GM19035 (cell line): ENCODE data around the gene GRAMD1C.

ENCODE experiments used
- ATAC-seq: cut with Tn5 transposase; IDR thresholded peaks from one replicate; pipeline ENCODE4 v1.9.1; 2021; ENCODE audit not compliant: unreplicated experiment

The GRAMD1C gene

DNA sequence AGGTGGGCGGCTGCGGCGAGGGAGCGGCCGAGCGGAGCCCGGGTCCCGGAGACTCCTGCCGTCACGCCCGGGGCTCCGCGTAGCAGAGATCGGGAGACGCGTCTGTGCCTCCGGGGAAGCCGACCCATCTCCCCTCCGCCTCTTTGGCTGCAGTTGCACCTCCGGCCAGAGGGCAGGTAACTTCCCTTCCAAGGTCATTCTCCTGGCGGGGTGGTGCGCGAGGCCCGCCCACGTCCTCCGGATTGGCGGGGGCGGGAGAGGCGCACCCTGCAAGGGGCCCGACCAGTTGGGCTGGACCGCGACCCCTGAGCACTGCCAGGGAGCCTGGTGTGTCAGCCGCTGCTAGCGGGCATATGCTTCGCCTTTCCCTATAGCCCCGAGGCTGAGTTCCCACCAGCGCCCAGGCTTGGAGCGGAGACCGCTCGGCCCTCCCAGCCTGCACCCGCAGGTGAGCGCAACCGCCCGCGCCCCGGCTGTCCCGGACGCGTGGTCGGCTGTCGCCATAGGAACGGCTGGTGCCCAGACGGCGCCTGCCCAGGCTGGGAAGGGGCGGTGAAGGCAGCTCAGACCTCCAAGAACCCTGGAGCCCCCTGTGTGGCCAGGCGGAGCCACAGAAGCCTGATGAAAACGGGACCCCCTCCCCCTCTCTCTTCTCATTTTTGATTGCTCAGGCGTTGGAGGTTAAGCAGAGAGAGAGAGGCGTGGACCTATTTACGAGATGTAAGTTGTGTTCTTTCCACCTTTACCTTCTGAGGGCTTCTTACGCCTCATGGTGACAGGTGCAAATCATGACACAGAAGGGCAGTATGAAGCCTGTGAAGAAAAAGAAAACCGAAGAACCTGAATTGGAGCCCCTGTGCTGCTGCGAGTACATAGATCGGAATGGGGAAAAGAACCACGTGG, 109.7 kb downstream of the GRAMD1C start:
- peak; percentile 53 for ATAC-seq

- no peak for ATAC-seq
These were observed 114.3 kb downstream of the GRAMD1C start for GRCh38 chr3:113952921-113953320.

DNA sequence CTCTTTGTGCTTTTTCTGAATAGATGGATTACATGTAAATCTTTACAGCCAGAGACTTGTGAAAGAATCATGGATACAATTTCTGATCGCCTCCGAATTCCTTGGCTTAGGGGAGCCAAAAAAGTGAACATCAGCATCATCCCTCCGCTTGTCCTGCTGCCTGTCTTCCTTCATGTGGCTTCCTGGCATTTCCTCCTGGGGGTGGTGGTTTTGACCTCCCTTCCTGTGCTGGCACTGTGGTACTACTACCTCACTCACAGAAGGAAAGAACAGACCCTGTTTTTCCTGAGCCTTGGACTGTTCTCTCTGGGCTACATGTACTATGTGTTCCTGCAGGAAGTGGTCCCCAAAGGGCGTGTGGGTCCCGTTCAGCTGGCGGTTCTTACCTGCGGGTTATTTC, 115.1 kb downstream of the GRAMD1C start:
- no peak for ATAC-seq

DNA sequence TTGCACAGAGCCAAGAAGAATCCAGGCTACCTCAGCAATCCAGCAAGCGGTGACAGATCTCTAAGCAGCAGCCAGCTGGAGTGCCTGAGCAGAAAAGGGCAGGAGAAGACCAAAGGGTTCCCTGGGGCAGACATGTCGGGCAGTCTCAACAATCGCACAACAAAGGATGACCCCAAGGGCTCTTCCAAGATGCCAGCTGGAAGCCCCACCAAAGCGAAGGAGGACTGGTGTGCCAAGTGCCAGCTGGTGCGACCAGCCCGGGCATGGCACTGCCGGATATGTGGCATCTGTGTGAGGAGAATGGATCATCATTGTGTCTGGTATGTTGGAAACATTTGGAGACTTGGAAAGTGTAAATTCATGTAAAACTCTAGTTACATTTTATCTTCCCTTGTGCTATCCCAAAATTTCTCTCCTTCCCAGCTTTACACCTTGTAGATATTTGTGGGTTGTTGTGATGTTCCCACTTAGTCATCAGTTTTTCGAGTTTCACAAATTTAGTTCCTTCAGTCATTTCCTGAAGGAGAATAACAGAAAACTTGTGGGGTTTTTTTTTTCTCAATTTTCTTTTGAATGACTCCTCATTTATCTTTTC, 115.6 kb downstream of the GRAMD1C start:
- no peak for ATAC-seq

DNA sequence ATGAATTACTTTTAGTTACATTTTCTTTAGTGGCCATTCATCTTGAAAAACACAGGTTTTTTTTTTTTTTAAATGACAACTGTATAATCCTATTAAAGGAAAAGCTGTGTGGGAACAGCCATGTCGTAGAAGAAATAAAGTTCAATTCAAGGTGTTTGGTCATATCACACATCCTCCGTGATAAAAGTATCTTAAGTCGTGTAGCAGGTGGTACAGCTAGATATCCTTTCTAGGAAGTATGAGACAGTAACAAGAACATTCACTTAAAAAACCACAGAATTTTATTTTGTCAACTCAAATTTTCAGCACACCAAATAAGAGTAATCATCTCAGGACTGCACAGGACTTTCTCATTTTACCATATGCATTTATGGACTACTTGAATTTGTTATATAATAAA, 125.3 kb downstream of the GRAMD1C start:
- no peak for ATAC-seq

GRCh38 chr3:113966172-113966571, 127.6 kb downstream of the GRAMD1C start:
- ATAC-seq = no peak

- ATAC-seq = no peak
These were observed 130.4 kb downstream of the GRAMD1C start for GRCh38 chr3:113968986-113969385.

DNA sequence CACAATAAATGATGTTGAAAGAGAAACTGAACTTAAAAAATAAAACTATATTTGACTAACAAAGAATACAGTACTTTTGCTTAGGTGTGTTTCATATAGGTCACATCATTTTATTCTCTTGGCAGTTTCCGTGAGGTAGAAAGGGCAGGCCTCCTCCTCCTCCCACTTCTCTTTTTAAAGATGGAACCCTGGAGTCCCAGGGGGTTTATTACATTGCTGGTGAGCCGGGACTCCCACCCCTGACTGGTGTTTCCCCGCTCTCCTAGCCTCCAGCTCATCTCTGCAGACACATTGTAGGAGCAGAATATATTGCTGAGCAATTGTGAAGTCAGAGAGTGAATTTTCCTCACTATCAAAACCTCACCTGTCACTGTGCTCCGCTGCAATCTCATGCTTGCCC, 139.2 kb downstream of the GRAMD1C start:
- no peak for ATAC-seq

DNA sequence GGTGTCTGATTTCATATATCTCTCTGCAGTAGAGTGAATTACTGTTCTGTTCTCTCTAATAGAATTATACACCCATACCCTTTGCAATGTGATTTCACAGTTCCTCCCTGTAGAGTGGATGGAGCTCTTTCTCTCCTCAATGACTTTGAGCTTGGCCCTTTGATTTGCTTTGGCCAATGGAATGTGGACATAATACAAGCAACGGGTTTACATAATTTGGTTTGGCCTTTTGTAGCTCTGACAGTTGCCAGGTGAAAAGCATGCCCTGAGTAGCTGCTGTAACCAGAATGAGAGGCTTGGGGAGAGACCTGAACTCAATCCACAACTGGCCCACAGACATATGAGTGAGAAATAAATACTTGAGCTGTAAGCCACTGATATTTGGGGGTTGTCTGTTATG, 141.3 kb downstream of the GRAMD1C start:
- ATAC-seq = no peak

- no peak for ATAC-seq
These were observed 143.2 kb downstream of the GRAMD1C start for GRCh38 chr3:113981803-113982202.

DNA sequence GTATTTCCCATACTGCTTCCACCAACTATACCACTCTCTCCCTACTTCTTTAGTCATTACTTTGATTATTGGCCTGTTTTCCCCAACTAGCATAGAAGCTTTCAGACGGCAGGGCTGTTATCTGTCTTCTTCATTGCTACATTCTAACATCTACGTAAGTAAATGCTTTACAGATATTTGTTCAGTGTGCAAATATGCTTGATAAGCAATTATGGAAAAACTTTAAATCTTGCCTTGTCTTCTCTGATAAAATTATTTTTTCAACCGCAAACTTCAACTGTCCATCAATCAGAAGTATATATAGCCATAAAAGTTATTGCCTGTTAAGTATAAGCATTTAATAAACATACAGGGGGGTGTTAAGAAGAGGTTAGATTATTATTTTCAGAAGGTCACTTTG, 145.0 kb downstream of the GRAMD1C start:
- no peak for ATAC-seq

DNA sequence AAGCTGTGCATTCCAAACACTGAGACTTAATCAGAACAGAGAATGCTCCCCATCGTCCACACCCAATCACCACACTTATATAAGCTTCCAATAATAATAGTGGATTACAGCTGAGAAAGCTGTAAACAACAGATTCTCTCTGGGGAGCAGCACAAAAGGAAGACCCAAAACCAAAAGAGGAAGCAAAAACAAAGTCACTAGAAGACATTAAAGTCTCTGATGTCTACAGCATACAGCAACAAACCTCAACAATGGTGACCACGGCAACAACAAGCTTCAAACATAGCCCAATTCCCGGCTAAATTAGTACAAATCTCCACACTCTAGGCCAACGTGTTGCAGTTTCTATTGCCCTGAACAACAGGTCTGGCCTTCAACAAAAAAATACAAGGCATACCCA, 147.0 kb downstream of the GRAMD1C start:
- ATAC-seq = peak; percentile 83
